NCI-H1436 treated with DMSO at 0.1 percent for 48 hours (cell line): ENCODE measurements around the gene GON7.

Experiments used
- DNase-seq: peaks from one replicate; lab custom pipeline; 2025; lab: John Stamatoyannopoulos, UW

GON7 gene

DNA sequence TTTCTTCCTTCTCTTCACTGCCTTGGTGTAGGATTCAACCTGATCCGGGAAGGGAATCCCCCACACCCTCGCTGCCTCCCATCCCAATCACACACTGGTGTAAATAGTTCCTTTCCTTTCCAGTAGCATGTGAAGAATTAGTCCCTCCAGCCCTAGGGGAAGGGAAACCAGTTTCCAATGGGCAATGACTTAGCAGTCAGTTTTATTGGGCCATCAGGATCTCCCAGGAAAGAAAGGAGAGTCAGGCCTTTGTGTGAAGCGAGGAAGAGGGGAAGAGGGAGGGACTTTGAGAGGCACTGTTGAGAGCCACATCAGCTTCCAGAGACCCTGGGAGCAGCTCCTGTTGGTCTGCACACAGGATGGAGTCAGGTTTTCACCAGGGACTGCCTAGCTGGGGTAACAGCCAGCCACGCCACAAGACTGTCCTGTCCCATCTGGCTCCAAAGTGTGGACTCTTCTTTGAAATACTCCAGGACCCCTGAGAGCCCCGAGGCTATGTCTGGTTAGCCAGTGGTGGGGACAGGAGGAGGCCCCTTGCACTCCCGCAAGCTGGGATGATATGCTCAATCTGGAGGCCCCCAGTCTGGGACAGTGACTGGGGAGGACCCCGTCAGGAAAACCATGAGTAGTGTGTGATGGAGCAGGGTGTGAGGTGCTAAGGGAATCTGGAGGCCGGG is 50.0 kb downstream of the GON7 start:
- DNase-seq = no peak

DNA sequence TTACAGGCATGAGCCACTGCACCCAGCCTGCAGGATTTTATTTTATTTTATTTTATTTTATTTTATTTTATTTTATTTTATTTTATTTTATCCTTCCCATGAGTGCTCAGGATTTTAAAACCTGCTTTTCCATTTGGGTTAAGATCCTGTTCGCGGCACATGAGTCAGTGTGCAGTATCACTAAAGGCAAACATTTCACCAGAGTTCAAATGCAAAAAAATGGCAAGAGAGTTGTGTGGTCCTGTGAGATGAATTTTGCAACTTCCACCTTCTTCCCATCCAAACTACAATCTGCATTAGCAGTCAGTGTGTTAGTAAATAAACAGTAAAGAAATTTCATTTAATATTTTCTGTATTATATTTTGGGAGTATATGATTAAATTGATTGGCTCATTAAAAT is 51.2 kb downstream of the GON7 start:
- no peak for DNase-seq

DNA sequence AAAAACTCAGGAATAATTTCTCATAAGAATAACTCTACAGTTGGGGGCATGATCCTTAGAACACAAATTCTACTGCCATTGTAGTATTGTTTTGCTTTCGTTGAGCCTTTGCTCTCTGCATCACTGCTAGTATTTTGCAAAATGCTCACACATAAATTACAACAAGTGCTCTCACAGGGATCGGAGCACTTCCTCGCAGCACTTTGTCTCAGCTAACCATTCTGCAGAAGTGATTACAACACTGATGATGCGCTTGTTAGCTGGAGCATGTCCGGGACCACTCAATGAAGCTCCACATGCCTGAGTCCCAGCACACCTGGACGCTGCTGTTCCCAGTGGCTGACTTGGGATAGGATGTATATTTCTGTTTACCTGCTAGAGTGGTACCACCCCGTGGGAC is 53.7 kb downstream of the GON7 start:
- DNase-seq = no peak
